GM18909 (cell line): Measurements from ENCODE around the gene PLAC8L1.

Experiments used
- ATAC-seq: cut with Tn5 transposase; IDR thresholded peaks from one replicate; pipeline ENCODE4 v1.9.1; 2021; ENCODE audit warnings: mild to moderate bottlenecking; ENCODE audit not compliant: unreplicated experiment, poor library complexity

The PLAC8L1 gene

DNA sequence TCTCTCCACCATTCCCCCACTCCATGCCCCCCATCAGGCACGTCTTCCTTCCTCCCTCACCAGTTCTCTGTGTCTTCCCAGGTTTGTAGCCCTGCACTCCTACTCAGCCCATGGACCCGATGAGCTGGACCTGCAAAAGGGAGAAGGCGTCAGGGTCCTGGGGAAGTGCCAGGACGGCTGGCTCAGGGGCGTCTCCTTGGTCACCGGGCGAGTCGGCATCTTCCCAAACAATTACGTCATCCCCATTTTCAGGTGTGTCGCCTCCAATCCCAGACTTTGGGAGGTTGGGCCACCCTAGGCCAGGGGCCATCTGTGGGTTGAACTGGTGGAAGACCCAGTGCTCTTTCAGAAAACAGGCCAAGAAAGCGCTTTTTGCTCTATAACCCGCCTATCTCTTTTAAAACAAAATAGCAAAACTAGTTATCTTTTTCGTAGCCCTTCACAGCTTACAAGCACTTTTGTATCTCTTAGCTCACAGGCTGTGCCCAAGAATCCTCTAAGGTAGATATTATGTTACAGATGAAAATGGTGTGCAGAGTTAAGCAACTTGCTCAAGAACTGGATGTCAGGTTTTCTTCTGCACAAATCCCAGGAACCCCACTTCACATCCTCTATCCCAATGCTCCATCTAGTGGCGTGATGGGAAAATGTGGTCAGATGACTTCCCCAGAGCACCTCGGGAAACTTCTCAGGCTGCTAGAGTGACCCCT is 56.2 kb downstream of the PLAC8L1 start:
- ATAC-seq = no peak

DNA sequence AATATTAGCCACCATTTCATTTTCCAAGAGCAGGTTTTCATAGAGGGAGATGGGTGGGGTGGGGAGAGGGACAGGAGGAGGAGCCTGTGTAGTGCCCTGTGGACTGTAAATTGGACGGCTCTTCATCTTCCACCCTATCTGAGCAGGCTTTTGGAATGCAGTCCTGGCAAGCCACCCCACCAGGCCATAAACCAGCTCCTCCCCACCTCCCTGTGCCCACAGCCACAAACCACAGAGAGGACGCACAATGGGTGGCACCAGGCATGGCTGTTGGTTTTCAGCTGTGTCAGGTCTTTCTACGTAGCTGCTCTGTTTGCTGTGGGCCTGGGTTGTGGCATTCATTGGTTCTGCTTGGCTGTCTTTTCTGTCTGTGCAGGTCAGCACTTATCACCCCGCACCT is 58.0 kb downstream of the PLAC8L1 start:
- ATAC-seq = no peak

- ATAC-seq = no peak
Measured at GRCh38 chr5:146043722-146044121, 61.7 kb downstream of the PLAC8L1 start.

DNA sequence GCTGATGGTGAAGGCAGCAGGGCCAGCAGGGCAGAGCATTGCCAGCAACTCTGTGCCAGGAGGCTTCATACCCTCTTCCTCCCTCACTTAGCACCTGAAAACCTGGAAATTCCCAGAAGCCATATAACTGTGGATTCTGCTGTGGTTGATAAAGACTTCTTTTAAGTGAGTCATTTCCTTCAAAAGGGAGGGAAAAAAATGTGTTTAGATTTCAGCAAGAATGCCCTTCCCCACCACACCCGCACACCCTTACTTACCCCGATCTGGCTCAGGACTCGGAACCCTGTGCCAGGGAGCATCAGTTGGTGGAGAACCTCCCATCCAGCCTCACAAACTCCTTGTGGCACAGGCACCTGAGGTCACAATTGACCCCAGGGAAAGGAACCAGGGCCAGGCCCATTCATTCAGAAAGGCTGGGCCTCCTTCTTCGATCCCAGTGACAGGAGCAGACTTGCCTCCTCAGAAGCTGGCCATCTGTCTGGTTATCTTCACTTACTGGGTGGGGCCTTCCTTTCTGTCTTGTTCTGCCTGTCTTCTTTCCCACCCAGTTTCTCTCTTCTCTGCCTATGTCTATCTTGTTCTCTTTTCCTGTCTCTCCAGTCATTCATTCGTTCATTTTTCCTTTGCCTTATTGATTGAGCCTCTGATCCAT is 62.6 kb downstream of the PLAC8L1 start:
- no peak for ATAC-seq

DNA sequence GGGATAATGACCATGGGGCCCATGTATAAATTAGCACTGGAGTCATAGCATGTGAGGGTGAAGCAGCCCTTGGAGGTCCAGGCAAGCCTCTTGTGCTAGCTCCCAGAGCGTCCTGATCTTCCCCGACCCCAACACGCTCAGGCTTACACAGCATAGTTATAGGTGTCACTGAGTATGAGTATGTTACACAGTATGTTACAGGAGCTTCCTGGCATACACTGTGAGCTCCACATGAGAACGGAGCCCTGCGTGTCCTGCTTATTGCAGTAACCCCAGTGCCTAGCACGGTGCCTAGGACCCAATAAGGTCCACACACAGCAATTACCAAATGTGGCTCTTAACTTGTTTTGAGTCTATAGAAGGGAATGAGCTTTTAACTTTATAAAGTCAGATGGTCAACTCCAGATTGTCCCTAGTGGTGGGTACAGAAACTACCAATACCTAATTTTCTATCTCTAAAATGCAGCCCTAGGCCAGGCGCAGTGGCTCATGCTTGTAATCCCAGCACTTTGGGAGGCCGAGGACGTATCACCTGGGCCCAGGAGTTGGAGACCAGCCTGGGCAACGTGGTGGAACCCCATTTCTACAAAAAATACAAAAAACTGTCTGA is 64.1 kb downstream of the PLAC8L1 start:
- peak; percentile 79 for ATAC-seq

DNA sequence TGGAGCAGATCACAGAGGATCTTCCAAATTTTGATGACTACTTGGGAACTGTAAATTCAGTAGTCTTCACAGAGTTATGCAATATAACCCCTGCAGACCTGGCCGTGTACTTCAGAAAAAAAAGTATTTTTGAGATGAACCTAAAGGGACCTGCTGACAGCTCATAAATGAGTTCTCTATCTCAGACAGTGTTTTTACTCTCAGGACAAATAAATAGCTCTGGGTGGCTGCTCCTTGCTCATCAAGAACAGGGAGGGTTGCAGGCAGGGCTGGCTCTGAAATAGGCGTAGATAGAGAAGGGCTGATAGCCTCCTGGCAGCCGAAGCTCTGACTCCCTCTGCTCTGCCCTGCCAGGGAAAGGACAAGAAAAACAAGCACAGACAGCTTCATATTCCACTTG is 64.8 kb downstream of the PLAC8L1 start:
- ATAC-seq = no peak

GRCh38 chr5:146039420-146039819 is 66.0 kb downstream of the PLAC8L1 start:
- ATAC-seq = no peak

- no peak for ATAC-seq
Measured at GRCh38 chr5:146034605-146035004, 70.8 kb downstream of the PLAC8L1 start.
